Activated naive CD4-positive, alpha-beta T cell treated with anti-CD3 and anti-CD28 coated beads, Interleukin-2, amount 50 U/mL, for 24 hours (primary cell): ENCODE data around the gene NPAS3.

Experiments
- H3K27ac Mint-ChIP-seq: one replicate; pipeline ENCODE4 v1.8.0; 2021; ENCODE audit warnings: mild to moderate bottlenecking, mixed read lengths
- H3K27me3 Mint-ChIP-seq: one replicate; pipeline ENCODE4 v1.8.0; 2021; ENCODE audit warnings: mixed read lengths
- H3K36me3 Mint-ChIP-seq: one replicate; pipeline ENCODE4 v1.8.0; 2021; ENCODE audit warnings: mixed read lengths
- H3K4me1 Mint-ChIP-seq: one replicate; pipeline ENCODE4 v1.8.0; 2021; ENCODE audit warnings: mixed read lengths
- H3K4me3 Mint-ChIP-seq: one replicate; pipeline ENCODE4 v1.8.0; 2021; ENCODE audit warnings: mild to moderate bottlenecking, mixed read lengths
- H3K9me3 Mint-ChIP-seq: one replicate; pipeline ENCODE4 v1.8.0; 2021; ENCODE audit warnings: mixed read lengths

NPAS3 gene

DNA sequence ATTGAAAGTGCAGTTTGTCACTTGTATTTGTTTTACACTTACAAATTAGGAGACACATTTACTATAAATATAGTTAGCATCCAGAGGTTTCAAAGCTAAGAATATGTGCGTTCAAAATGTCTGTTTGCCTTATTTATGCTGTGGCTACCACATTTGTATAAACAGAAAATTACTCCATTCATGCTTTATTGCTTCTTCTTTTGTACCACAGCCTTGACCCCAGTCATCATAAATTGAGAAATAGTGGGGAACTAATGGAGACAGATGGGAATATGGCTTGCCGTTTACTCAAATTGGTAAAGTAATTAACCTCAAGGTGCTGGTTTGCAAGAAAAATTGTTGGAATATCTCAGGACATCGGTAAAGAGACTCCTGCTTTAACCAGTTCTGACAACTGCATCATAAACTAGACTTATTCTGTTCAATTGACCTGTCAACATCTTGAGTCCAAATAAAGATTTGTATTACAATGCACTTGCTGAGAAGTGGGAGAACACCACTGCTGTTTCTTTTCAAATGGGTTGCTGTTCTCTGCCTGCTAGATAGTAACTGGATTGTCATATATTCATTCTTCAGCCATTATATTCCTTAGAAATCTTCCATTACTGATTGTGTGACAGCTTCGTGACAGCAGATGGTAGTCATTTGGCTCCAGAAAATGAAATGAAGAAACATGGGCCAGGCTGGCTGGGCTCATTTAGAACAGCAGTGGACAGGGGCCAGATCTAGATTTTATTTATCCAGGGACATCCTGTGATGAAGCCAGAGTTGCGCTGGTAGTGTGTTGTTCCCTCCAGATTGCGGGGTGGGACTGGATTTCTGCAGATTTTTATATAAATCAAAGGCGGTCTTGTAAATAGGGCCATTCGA is 657.8 kb downstream of the NPAS3 start:
- peaks cover 9% of the 10 kb centered on the region for H3K9me3 Mint-ChIP-seq

DNA sequence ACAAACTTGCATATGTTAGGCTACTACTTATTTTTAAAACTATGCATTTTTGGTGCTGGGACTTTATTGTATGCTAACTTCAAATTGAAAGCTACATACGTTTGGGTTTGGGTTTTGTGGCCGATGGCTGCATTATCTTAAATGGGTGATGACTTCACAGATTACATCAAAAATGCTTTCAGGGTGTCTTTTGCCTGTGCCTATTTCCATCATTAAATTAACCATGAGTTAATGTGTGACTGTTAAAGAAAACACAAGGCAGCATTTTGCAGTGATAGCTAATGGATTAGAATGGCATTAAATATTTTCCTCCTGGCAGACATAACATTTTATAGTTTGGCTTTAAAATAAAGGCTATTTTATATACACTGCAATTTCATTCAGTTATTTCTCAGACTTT is 659.9 kb downstream of the NPAS3 start:
- Mint-ChIP-seq H3K9me3 (no peaks in the 10 kb centered on the region), H3K4me1 (no peaks in the 10 kb centered on the region)

More for the DNA sequence above, 657.8 kb downstream of the NPAS3 start:
- peaks cover 7% of the 10 kb centered on the region for H3K27me3 Mint-ChIP-seq
- no peak overlapping the region for H3K27ac Mint-ChIP-seq
- H3K36me3 Mint-ChIP-seq: no peaks in the 10 kb centered on the region
- H3K4me3 Mint-ChIP-seq: no peak overlapping the region
- H3K4me1 Mint-ChIP-seq: no peaks in the 10 kb centered on the region

DNA sequence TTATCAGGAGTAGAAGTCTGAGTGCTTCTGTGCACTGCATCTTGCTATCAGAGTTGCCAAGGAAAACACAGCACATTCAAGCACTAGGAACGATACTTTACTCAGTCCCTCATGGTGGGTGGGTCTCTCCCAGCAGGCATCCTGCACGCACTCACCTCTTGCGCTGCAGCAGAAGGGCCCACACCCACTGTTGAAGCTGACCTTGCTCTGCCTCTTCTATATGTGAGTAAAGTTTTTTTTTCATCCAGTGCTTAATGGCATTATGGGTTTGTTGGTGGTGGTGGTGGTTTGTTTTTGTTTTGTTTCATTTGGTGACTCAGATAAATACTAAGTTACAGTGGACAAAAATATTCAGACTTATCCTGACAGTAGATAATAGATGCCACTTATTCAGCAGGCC is 663.7 kb downstream of the NPAS3 start:
- Mint-ChIP-seq H3K36me3 (no peaks in the 10 kb centered on the region), H3K9me3 (peaks cover 6% of the 10 kb centered on the region), H3K27ac (no peak overlapping the region), H3K4me1 (no peaks in the 10 kb centered on the region), H3K4me3 (no peak overlapping the region), H3K27me3 (peaks cover 4% of the 10 kb centered on the region)

More for the DNA sequence above, 659.9 kb downstream of the NPAS3 start:
- Mint-ChIP-seq H3K36me3 (no peaks in the 10 kb centered on the region), H3K27me3 (peaks cover 4% of the 10 kb centered on the region), H3K27ac (no peak overlapping the region), H3K4me3 (no peak overlapping the region)

DNA sequence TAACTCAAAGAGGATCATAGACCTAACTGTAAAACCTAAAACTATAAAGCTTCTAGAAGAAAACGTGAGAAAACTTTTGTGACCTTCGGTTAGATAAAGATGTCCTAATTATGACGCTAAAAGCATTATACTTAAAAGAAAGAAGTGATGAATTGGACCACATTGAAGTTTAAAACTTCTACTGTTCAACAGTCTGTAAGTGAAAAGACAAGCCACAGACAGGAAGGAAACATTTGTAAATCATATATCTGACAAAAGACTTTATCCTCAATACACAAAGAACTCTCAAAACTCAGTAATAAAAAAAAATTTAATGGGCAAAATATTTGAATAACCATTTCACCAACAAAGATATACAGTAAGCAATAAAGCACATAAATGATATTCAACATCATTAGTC is 667.9 kb downstream of the NPAS3 start:
- H3K27me3 Mint-ChIP-seq: peaks cover 1% of the 10 kb centered on the region
- no peak overlapping the region for H3K27ac Mint-ChIP-seq
- no peaks in the 10 kb centered on the region for H3K4me1 Mint-ChIP-seq
- no peaks in the 10 kb centered on the region for H3K36me3 Mint-ChIP-seq
- H3K9me3 Mint-ChIP-seq: peaks cover 6% of the 10 kb centered on the region
- H3K4me3 Mint-ChIP-seq: no peak overlapping the region

DNA sequence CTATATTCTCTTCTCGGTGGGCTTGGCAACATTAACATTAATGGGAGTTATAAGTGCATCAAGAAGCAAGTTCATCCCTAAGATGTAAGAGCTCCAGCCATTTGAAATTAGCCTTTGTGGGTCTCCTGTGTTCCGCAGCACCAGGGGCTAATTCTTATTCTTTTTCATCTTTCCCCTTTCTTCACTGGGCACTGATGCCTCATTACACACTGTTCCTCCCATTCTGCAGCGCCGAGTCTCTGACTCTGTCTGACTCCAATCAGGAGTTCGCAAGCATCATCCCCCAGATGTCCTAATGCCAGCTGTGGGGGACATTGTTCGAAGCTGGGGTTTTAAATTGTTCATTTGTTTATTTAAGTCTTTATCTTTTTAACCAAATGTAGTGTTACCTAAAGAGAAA is 670.9 kb downstream of the NPAS3 start:
- H3K27ac Mint-ChIP-seq: no peak overlapping the region
- peaks cover 6% of the 10 kb centered on the region for H3K9me3 Mint-ChIP-seq
- H3K27me3 Mint-ChIP-seq: no peaks in the 10 kb centered on the region
- no peaks in the 10 kb centered on the region for H3K36me3 Mint-ChIP-seq
- H3K4me1 Mint-ChIP-seq: no peaks in the 10 kb centered on the region
- no peak overlapping the region for H3K4me3 Mint-ChIP-seq

DNA sequence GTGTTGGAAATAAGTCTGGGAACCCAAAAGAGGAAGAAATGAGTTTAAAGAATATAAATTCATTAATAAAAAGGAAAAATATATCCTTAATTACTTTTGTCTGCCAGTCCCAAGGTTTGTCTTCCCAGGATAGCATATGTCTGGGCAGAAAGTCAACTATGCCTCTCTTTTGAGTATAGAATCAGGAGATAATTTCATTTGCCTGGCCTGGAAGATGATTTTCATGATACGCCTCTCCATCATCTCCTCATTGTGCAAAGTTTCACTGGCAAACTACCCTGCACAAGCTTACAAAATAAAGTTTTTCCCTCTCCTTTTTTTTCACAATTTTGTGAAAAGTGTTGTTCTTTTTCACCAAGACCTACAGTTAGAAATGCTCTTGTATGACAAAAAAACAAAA is 671.4 kb downstream of the NPAS3 start:
- H3K27ac Mint-ChIP-seq: no peak overlapping the region
- peaks cover 6% of the 10 kb centered on the region for H3K9me3 Mint-ChIP-seq
- H3K27me3 Mint-ChIP-seq: no peaks in the 10 kb centered on the region
- no peak overlapping the region for H3K4me3 Mint-ChIP-seq
- H3K4me1 Mint-ChIP-seq: no peaks in the 10 kb centered on the region
- H3K36me3 Mint-ChIP-seq: no peaks in the 10 kb centered on the region

DNA sequence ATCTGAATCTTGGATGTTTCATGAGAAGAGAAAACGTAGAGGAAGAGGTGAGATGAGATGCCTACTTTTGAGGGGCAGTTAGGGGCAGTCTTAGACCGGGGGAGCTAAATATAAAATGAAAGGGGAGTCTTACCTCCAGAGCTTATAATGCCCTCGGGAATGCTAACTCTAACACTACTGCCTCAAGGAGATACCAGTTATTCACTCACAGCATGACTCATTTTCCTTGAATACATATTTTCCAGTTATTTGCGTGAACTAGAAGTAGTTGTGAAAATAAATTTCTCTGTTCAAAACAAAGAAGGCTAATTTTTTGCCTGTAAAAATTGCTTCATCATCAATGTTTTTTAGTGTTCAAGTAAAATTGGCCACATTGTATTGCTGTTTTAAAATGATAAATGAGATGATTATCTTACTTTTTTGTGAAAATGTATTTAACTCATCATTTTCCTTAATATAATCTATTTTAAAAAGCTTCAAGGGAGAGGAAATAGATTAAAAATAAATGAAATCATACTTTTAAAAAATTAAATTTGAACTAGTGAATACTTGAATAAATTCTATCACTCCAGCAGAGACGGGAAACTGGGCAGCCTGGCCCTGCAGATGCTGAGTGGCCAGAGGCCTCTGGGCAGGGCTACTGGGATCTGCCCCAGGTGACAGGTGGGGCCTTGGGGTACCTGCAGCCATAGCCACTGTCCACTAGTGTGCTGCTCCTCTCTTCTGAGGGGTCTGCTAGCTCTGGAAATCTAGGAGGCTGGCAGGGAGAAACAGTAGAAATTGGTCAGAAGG is 672.9 kb downstream of the NPAS3 start:
- H3K9me3 Mint-ChIP-seq: peaks cover 2% of the 10 kb centered on the region
- no peak overlapping the region for H3K4me3 Mint-ChIP-seq
- H3K4me1 Mint-ChIP-seq: no peaks in the 10 kb centered on the region
- no peaks in the 10 kb centered on the region for H3K27me3 Mint-ChIP-seq
- H3K36me3 Mint-ChIP-seq: no peaks in the 10 kb centered on the region
- no peak overlapping the region for H3K27ac Mint-ChIP-seq

DNA sequence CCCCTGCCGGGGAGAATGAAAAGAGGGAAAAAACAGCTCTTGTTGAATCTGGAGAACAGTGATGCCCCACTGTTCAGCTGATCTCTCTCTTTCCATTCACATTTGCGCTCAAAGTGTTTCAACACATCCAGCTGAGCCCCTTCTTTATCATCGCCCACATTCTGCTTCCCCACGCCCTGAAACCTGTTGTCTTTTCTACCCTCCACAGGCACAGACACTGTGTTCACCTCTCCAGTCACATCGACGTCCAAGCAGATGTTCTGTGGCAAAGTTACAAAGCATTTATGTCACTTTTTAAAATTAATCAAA is 673.5 kb downstream of the NPAS3 start:
- no peaks in the 10 kb centered on the region for H3K27me3 Mint-ChIP-seq
- H3K27ac Mint-ChIP-seq: no peak overlapping the region
- no peaks in the 10 kb centered on the region for H3K4me1 Mint-ChIP-seq
- no peaks in the 10 kb centered on the region for H3K36me3 Mint-ChIP-seq
- no peaks in the 10 kb centered on the region for H3K9me3 Mint-ChIP-seq
- H3K4me3 Mint-ChIP-seq: no peak overlapping the region

DNA sequence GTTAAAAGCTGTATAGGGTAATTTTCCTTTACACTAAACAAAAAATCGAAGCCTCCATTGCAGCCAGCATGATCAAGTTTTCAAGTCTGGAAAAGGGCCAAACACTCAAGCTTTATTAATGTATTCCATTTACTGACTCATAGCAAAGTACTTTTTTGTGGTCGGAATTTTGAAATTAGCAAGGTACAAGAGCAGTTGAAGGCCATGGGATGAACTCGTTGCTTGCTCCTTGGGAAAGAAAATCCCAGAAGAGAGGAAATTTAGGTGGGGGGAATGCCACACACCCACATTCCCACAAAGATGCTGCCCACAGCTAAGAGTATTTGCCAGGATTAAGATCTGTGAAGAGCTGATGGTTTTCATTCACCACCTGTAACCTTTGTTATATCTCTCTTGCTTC is 678.5 kb downstream of the NPAS3 start:
- H3K27me3 Mint-ChIP-seq: no peaks in the 10 kb centered on the region
- H3K4me3 Mint-ChIP-seq: no peak overlapping the region
- no peak overlapping the region for H3K27ac Mint-ChIP-seq
- no peaks in the 10 kb centered on the region for H3K4me1 Mint-ChIP-seq
- no peaks in the 10 kb centered on the region for H3K36me3 Mint-ChIP-seq
- no peaks in the 10 kb centered on the region for H3K9me3 Mint-ChIP-seq

DNA sequence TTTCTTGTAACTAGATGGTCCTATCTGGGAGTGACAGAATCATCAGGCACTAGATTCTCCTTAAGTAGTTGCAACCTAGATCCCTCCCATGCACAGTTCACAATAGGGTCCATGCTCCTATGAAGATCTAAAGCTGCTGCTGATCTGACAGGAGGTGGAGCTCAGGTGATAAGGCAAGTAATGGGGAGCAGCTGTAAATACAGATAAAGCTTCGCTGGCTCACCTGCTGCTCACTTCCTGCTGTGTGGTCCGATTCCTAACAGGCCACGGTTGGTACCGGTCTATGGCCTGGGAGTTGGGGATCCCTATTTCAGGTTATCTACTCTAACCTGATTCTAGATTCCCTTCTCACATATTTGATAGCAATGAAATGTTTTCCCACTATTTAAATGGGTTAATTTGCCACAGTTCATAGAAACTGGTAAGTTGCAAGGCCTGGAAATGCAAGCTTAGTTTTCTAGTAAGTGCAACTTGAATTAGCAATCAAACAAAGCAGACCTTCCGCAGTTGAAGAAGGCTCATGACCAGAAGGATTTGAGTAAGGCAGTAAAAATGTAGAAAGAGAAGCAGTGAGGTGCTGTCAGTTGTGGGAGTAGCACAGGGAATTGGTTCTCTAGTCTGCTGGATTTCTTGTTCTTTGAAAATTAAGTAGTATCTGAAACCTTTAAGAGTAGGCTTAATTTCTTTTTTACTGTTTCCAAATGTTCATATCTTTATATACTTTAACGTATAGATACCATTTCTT is 679.9 kb downstream of the NPAS3 start:
- H3K9me3 Mint-ChIP-seq: no peaks in the 10 kb centered on the region

DNA sequence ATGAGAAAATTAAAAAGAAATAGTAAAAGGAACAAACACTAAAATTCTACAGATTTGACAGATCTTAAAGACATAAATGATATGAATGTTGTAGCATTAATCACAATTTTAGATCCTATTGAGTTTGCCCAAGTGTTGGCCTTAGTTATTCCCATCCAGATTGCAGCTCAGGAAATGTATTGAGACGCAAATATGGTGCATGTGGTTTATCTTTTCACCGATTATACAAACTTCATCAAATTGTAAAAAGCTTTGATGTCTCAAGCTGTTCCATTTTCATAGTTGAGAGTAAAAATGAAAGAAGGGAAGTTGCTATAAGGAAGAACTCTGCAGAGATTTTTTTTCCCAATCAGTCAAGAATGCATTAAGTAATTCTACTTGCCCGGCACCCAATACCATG is 683.8 kb downstream of the NPAS3 start:
- no peaks in the 10 kb centered on the region for H3K9me3 Mint-ChIP-seq
- H3K4me3 Mint-ChIP-seq: no peak overlapping the region
- H3K27ac Mint-ChIP-seq: no peak overlapping the region
- H3K27me3 Mint-ChIP-seq: no peaks in the 10 kb centered on the region
- no peaks in the 10 kb centered on the region for H3K36me3 Mint-ChIP-seq
- H3K4me1 Mint-ChIP-seq: no peaks in the 10 kb centered on the region

More for the DNA sequence above, 679.9 kb downstream of the NPAS3 start:
- Mint-ChIP-seq H3K4me3 (no peak overlapping the region), H3K27ac (no peak overlapping the region), H3K27me3 (no peaks in the 10 kb centered on the region), H3K4me1 (no peaks in the 10 kb centered on the region), H3K36me3 (no peaks in the 10 kb centered on the region)

DNA sequence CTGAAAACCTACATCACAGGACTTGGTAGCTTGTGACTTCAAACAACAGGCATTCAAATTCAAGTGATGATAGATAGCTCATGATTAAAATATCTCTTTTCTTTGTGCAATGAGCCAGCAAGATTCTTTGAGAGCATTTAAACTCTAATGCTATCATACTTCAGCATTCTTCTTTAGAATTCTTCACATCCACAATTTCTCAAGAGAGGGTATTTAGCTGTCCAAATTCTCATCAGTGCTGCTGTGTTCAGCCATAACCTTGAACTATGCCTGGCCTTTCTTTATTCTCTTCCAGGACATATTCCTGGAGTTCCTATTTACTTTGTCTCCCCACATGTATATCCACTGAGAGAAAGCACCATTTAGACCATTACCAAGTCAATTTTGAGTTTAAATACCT is 691.1 kb downstream of the NPAS3 start:
- no peak overlapping the region for H3K27ac Mint-ChIP-seq
- H3K4me1 Mint-ChIP-seq: no peaks in the 10 kb centered on the region
- H3K36me3 Mint-ChIP-seq: no peaks in the 10 kb centered on the region
- H3K4me3 Mint-ChIP-seq: no peak overlapping the region
- no peaks in the 10 kb centered on the region for H3K27me3 Mint-ChIP-seq
- H3K9me3 Mint-ChIP-seq: no peaks in the 10 kb centered on the region

DNA sequence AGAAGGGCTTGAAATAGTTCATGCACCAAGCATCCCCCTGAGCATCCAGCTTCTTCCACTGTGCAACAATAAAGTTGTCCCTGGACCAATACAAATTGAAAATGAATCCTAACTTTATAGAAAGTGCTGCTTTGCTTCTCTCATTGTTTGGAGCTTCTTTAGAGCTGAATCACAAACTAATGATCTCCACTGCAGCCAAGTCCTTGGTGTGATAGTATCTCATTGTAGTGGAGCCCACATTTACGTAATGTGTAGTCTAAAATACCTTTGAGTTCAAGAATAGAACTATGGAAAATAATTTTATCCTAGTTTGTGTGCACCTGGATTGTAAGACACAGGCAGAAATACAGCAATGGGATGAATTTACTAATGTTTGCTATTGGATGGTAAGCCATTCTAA is 692.3 kb downstream of the NPAS3 start:
- Mint-ChIP-seq H3K4me3 (no peak overlapping the region), H3K27me3 (no peaks in the 10 kb centered on the region), H3K4me1 (no peaks in the 10 kb centered on the region), H3K27ac (no peak overlapping the region), H3K9me3 (no peaks in the 10 kb centered on the region), H3K36me3 (no peaks in the 10 kb centered on the region)

DNA sequence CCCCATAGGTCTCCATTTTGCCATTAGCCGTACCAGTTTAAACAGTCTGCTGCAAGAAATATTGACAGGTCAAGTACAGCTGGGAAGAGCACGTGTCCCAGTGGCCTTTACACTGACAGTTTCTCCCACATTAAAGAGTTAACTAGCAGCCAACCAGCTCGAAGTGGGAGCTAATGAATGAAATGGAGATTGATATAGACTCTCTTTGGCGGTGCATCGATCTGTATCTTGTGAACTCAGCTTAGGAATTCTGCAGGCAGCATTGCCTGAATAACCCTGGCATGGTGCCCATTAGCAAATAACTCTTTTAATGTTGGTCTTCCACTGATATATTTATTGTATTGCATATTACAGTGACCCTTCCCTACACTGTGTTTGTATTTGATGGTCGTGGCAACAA is 692.8 kb downstream of the NPAS3 start:
- H3K4me3 Mint-ChIP-seq: no peak overlapping the region

DNA sequence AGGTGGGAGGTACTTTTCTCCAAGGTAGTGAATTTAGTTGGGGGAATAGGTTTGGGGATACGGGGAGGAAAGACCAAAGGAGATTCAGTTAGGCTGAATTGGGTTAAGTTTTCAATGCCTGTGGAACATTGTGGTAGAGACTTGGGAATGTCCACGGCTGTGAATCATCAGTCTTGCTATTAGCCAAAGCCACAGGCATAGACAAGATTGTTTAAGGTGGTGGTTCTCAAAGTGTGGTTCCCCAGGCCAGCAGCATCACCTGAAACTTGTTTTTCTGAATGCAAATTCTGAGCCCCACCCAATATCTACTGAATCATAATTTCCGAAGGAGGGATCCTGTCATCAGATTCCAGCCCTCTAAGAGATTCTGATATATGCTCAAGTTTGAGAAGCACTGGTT is 696.0 kb downstream of the NPAS3 start:
- no peaks in the 10 kb centered on the region for H3K4me1 Mint-ChIP-seq
- no peaks in the 10 kb centered on the region for H3K27me3 Mint-ChIP-seq
- no peaks in the 10 kb centered on the region for H3K36me3 Mint-ChIP-seq
- no peak overlapping the region for H3K27ac Mint-ChIP-seq
- H3K9me3 Mint-ChIP-seq: no peaks in the 10 kb centered on the region
- no peak overlapping the region for H3K4me3 Mint-ChIP-seq

More for the DNA sequence above, 692.8 kb downstream of the NPAS3 start:
- Mint-ChIP-seq H3K4me1 (no peaks in the 10 kb centered on the region), H3K9me3 (no peaks in the 10 kb centered on the region), H3K36me3 (no peaks in the 10 kb centered on the region), H3K27ac (no peak overlapping the region), H3K27me3 (no peaks in the 10 kb centered on the region)

DNA sequence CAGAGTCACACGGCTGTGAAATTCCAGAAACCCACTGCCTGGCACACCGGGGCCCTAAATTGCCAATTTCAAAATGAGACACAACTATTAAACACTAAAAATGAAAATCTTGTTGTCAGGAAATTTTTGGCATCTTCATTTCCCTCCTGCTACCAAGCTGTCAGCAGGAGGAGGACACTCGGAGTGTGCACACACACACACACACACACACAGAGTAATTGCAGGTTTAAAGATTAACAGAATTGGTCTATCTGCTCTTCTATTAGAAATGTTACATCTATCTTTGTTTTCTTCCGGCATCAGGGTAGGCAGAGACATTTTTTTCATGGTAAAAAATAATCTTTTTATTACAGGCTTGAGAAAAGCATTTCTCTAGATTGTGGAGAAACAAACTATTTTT is 698.0 kb downstream of the NPAS3 start:
- Mint-ChIP-seq H3K4me1 (no peaks in the 10 kb centered on the region), H3K4me3 (no peak overlapping the region), H3K36me3 (no peaks in the 10 kb centered on the region), H3K27ac (no peak overlapping the region), H3K27me3 (no peaks in the 10 kb centered on the region), H3K9me3 (no peaks in the 10 kb centered on the region)
